Heart left ventricle (tissue), 13 donors: ENCODE measurements around the gene AHDC1.

Experiments used
- POLR2A ChIP-seq, 2 donors: fragments of 450-650 bp; IDR thresholded peaks; one replicate each; pipeline ENCODE4 v1.6.1; 2017; ENCODE audit warnings: antibody characterized with exemption in 2 of 2, mild to moderate bottlenecking in 2 of 2, moderate library complexity in 2 of 2
- TF ChIP-seq, protein P1 (sequence below), 12 donors: fragments of 200-600 bp; sonication (generic) in 4 of 12; IDR thresholded peaks; one replicate each; pipeline versions ENCODE4 v1.5.0 to v1.8.0; 2018 to 2022; ENCODE audit warnings: antibody characterized with exemption in 12 of 12, mild to moderate bottlenecking in 5 of 12
- donor health status: ischemic (EF 13 %, LVEDD 7.1; RV severe dilation, severe dysfunction).
- donor health status: DM: no; HTN: yes; CAD: no.
- donor health status: DM: no; HTN: no; CAD: no.
- donor health status: ischemic (EF 25% LVEDD 6.9; RV normal size, moderate dysfunction).
- donor health status: ischemic (EF 25% LVEDD 5.7; RV mildly dilated, moderate dysfunction).
- donor health status: ischemic (EF 35%, LVEDD 5.7; RV mildly dilated, moderate dysfunction).
- donor health status: nonischemic (EF 11% LVEDD 7.7; RV severe dilation, severe dysfunction).
- donor health status: DM: yes; HTN: yes; CAD: no.
- donor health status: PGD.
- donor health status: ischemic (EF 29% LVEDD 5.4; RV normal size, mild dysfunction).
- donor health status: nonischemic (EF 23%, LVEDD 6.1; RV moderate dilation, normal function).

- TF ChIP-seq, protein P1, sequence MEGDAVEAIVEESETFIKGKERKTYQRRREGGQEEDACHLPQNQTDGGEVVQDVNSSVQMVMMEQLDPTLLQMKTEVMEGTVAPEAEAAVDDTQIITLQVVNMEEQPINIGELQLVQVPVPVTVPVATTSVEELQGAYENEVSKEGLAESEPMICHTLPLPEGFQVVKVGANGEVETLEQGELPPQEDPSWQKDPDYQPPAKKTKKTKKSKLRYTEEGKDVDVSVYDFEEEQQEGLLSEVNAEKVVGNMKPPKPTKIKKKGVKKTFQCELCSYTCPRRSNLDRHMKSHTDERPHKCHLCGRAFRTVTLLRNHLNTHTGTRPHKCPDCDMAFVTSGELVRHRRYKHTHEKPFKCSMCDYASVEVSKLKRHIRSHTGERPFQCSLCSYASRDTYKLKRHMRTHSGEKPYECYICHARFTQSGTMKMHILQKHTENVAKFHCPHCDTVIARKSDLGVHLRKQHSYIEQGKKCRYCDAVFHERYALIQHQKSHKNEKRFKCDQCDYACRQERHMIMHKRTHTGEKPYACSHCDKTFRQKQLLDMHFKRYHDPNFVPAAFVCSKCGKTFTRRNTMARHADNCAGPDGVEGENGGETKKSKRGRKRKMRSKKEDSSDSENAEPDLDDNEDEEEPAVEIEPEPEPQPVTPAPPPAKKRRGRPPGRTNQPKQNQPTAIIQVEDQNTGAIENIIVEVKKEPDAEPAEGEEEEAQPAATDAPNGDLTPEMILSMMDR (IDR thresholded peaks at IDR 0.05): no peak
- TF ChIP-seq POLR2A (IDR thresholded peaks at IDR 0.05): no peak
These were observed 13.5 kb upstream of the AHDC1 start for GRCh38 chr1:27617420-27617819.
